ENCODE data around the gene ZSWIM3.
"Not testable (repeated sequence)": the region's sequence is repeated elsewhere in the genome, so short reads cannot be mapped to it uniquely, and the experiment has no call there.

Gene ZSWIM3

GRCh38 chr20:45821947-45822346, 35.5 kb upstream of the ZSWIM3 start:
- TF ChIP-seq TAF1 (IDR thresholded peaks at IDR 0.05; ENCODE audit: borderline replicate concordance, low read depth, low read length) (no peak), POLR2A (IDR thresholded peaks at IDR 0.05; ENCODE audit: low read depth, low read length) (no peak), POLR2AphosphoS5 (IDR thresholded peaks at IDR 0.05; ENCODE audit: low read depth, low read length) (no peak)
- FAIRE-seq (no peak), DNase-seq (ENCODE audit: insufficient read length) (no peak)

DNA sequence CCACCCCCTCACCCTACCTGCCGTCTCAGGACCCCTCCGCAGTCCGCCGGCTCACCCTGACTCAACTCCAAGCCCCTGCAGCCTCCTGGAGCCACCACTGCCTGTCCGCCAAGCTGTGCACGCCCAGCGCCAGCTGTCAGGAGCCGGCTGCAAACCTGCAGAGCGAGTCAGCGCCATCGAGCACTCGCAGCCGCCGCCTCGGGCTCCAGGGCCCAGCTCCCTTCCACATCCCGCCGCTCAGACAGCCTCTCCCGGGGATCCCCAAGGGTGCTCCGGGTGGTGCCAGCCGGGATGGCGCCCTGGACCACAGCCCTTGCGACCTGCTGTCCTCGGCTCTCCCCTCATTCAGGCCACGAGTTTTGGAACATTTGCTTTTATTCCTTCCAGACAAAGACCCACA, 34.6 kb upstream of the ZSWIM3 start:
- TF ChIP-seq POLR2AphosphoS5 (IDR thresholded peaks at IDR 0.05; ENCODE audit: low read depth, low read length), result no peak
- no peak for TF ChIP-seq POLR2A (IDR thresholded peaks at IDR 0.05; ENCODE audit: low read depth, low read length)
- no peak for TF ChIP-seq TAF1 (IDR thresholded peaks at IDR 0.05; ENCODE audit: borderline replicate concordance, low read depth, low read length)
- FAIRE-seq (no peak), DNase-seq (ENCODE audit: insufficient read length) (no peak)

- DNase-seq (ENCODE audit: insufficient read length) (peak; percentile 42), FAIRE-seq (no peak)
- TF ChIP-seq POLR2A (IDR thresholded peaks at IDR 0.05; ENCODE audit: low read depth, low read length) (no peak), POLR2AphosphoS5 (IDR thresholded peaks at IDR 0.05; ENCODE audit: low read depth, low read length) (no peak), TAF1 (IDR thresholded peaks at IDR 0.05; ENCODE audit: borderline replicate concordance, low read depth, low read length) (no peak)
Observed at GRCh38 chr20:45823949-45824835, 33.2 kb upstream of the ZSWIM3 start.

DNA sequence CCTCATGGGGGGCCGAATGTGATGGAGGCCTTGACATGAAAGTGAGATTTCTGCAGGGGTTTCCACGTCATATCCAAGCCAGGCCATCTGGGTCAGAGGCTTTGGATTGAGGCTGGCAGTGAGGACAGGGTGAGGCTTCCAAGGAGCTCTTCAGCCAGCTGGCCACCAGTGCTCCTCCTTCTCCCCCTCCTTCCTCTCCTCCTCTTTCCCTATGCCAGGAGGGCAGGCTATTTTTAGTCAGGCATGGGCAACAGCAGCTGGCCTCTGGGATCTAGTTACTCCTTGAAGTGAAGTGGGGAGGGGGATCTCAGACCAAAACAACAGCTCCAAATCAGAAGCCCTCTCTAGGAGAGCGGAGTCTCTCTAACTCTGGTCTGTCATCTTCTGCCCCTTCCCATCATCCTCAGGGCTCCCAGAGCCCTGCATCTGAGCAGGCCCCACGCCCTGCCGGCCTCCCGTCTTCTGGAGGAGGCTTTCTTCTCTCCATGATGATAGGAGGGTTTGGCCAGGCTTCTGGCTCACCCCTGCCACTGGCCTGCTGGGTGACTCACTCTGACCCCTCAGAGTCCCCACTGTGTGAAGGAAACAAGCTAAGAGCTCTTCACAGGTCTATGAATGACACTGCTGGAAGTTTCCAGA, 30.9 kb upstream of the ZSWIM3 start:
- TF ChIP-seq POLR2AphosphoS5 (IDR thresholded peaks at IDR 0.05; ENCODE audit: low read depth, low read length), result no peak
- no peak for TF ChIP-seq TAF1 (IDR thresholded peaks at IDR 0.05; ENCODE audit: borderline replicate concordance, low read depth, low read length)
- no peak for TF ChIP-seq POLR2A (IDR thresholded peaks at IDR 0.05; ENCODE audit: low read depth, low read length)
- no peak for FAIRE-seq
- no peak for DNase-seq (ENCODE audit: insufficient read length)

GRCh38 chr20:45827030-45827652, 30.3 kb upstream of the ZSWIM3 start, which contains the start of gene TNNC2:
Gene TNNC2, minus strand, starts transcription at chr20:45827312. Its CDS starts 64 bp downstream, at chr20:45827248.
- DNase-seq (ENCODE audit: insufficient read length) (no peak), FAIRE-seq (no peak)
- TF ChIP-seq TAF1 (IDR thresholded peaks at IDR 0.05; ENCODE audit: borderline replicate concordance, low read depth, low read length) (no peak), POLR2A (IDR thresholded peaks at IDR 0.05; ENCODE audit: low read depth, low read length) (no peak), POLR2AphosphoS5 (IDR thresholded peaks at IDR 0.05; ENCODE audit: low read depth, low read length) (no peak)

DNA sequence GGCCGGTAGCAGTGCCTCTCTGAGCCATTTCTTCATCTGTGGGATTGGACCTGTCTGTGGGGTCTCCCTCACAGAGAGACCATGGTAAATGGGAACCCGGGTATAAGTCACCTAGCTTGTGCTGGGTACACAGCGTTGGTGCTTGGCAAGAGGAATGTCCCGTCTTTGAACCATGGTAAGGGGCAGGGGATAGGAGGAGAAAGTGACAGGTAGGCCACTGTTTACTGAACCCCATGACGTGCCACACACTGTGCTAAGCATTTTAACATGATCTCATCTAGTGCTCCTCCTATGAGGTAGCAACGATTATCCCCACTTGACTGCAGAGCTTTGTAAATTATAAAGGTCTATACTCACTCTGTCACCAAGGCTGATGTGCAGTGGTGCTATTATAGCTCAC, 29.7 kb upstream of the ZSWIM3 start:
- TF ChIP-seq POLR2A (IDR thresholded peaks at IDR 0.05; ENCODE audit: low read depth, low read length) (no peak), POLR2AphosphoS5 (IDR thresholded peaks at IDR 0.05; ENCODE audit: low read depth, low read length) (no peak), TAF1 (IDR thresholded peaks at IDR 0.05; ENCODE audit: borderline replicate concordance, low read depth, low read length) (no peak)
- DNase-seq (ENCODE audit: insufficient read length), result no peak
- no peak for FAIRE-seq

DNA sequence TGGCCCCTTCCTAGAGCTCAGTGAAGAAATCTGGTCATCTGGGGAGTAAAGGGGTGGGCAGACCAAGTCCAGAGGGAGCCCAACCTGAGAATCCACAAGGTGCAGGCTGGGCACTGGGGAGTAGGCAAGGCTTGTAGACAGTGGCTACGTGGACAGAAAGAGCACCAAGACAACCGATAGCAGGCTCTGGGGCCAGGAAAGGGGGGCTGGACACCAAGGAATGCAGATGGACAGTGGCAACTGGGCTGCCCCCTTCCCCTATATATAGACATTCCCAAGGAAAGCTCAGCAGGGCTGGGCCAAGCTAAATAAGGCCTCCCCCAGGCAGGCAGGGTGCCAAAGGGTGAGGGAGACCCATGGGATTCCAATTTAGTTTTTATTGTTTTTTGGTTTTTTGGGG, 28.8 kb upstream of the ZSWIM3 start:
- TF ChIP-seq POLR2AphosphoS5 (IDR thresholded peaks at IDR 0.05; ENCODE audit: low read depth, low read length) (no peak), TAF1 (IDR thresholded peaks at IDR 0.05; ENCODE audit: borderline replicate concordance, low read depth, low read length) (no peak), POLR2A (IDR thresholded peaks at IDR 0.05; ENCODE audit: low read depth, low read length) (no peak)
- no peak for FAIRE-seq
- no peak for DNase-seq (ENCODE audit: insufficient read length)

- not testable (repeated sequence) for FAIRE-seq; DNase-seq (ENCODE audit: insufficient read length)
Observed at GRCh38 chr20:45829673-45830106, 27.7 kb upstream of the ZSWIM3 start.

- no peak for DNase-seq (ENCODE audit: insufficient read length)
- TF ChIP-seq POLR2AphosphoS5 (IDR thresholded peaks at IDR 0.05; ENCODE audit: low read depth, low read length), result no peak
- TF ChIP-seq POLR2A (IDR thresholded peaks at IDR 0.05; ENCODE audit: low read depth, low read length), result no peak
- TF ChIP-seq TAF1 (IDR thresholded peaks at IDR 0.05; ENCODE audit: borderline replicate concordance, low read depth, low read length), result no peak
- FAIRE-seq, result no peak
Observed at GRCh38 chr20:45832619-45833018, 24.8 kb upstream of the ZSWIM3 start.

GRCh38 chr20:45833030-45833882, 24.2 kb upstream of the ZSWIM3 start, which contains the start of gene SNX21:
Gene SNX21, plus strand, starts transcription at chr20:45833799. Its CDS starts 121 bp downstream, at chr20:45833920.
- TF ChIP-seq TAF1 (IDR thresholded peaks at IDR 0.05; ENCODE audit: borderline replicate concordance, low read depth, low read length), result no peak
- peak; percentile 21; the same call in 1 of the 2 replicates for TF ChIP-seq POLR2A (IDR thresholded peaks at IDR 0.05; ENCODE audit: low read depth, low read length)
- TF ChIP-seq POLR2AphosphoS5 (IDR thresholded peaks at IDR 0.05; ENCODE audit: low read depth, low read length), result no peak
- FAIRE-seq (no peak), DNase-seq (ENCODE audit: insufficient read length) (peak; percentile 61)
